Measurements from ENCODE around the gene CST7. TPM values are rescaled to one million over a fixed set of nuclear protein-coding genes. Genes with fewer than 3 reads are reported as not detected.

CST7 gene
- total RNA-seq, 1 donor from 2014 or later = not detected

DNA sequence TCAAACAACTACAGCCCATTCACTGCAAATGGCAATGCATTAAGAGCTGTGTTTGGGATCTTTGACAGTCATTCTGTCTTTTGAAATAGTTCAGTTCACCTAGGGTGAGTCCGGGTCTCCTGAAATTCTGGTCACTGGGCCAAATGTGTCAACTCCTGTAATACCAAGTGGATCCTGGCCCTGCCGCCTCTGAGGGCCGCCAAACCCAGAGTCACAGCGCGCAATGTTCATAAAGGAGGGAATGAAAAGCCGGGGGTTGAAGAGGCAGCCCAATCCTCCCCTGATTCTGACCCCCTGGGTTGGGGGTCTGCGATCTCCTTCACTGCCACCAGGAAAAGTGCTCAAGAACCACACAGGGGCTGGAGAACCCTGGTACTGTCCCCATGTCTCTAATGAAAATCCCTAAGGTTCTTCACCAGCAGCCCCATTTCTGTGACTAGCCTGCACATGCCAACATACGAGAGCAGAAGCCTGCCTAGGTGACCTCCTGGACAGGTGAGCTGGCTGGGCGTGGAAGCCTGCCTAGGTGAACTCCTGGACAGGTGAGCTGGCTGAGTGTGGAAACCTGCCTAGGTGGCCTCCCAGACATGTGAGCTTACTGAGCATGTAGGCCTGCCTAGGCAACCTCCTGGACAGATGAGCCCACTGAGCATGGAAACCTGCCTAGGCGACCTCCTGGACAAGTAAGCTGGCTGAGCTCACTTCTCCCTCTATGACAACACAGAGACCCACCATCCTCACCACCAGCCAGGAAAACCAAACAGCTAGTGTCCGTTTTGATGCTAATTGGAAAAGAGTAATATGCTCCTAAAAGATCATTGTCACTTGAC lies 59.5 kb downstream of the CST7 start:
- no peaks in the 10 kb centered on the region for H3K9me3 Mint-ChIP-seq
- H3K36me3 Mint-ChIP-seq (ENCODE audit: low read depth) = no peaks in the 10 kb centered on the region
- TF ChIP-seq, protein P1, sequence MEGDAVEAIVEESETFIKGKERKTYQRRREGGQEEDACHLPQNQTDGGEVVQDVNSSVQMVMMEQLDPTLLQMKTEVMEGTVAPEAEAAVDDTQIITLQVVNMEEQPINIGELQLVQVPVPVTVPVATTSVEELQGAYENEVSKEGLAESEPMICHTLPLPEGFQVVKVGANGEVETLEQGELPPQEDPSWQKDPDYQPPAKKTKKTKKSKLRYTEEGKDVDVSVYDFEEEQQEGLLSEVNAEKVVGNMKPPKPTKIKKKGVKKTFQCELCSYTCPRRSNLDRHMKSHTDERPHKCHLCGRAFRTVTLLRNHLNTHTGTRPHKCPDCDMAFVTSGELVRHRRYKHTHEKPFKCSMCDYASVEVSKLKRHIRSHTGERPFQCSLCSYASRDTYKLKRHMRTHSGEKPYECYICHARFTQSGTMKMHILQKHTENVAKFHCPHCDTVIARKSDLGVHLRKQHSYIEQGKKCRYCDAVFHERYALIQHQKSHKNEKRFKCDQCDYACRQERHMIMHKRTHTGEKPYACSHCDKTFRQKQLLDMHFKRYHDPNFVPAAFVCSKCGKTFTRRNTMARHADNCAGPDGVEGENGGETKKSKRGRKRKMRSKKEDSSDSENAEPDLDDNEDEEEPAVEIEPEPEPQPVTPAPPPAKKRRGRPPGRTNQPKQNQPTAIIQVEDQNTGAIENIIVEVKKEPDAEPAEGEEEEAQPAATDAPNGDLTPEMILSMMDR (conservative IDR thresholded peaks at IDR 0.05) = no peak
- H3K4me3 Mint-ChIP-seq = no peak overlapping the region
- H3K4me1 Mint-ChIP-seq = no peaks in the 10 kb centered on the region
- DNase-seq (ENCODE audit: low read depth, low spot score) = no peak
- no peaks in the 10 kb centered on the region for H3K27me3 Mint-ChIP-seq (ENCODE audit: low read depth)
- H3K27ac Mint-ChIP-seq (ENCODE audit: unreplicated experiment) = no peak overlapping the region

Other genes with a start within 250 kb of the CST7 start
- gene APMAP, start 43.5 kb downstream of the CST7 start, total RNA-seq = 85.0 and 88.6 TPM in 2 replicates
- gene ACSS1, start 108.9 kb downstream of the CST7 start, total RNA-seq = 13.1 and 14.0 TPM in 2 replicates
- 3.8 and 4.2 TPM in 2 replicates for gene VSX1, start 132.9 kb downstream of the CST7 start, total RNA-seq
- gene ENTPD6, start 246.4 kb downstream of the CST7 start, total RNA-seq = 70.0 and 73.4 TPM in 2 replicates